B cell (primary cell): ENCODE data around the gene JARID2. TPM values are rescaled to one million over a fixed set of nuclear protein-coding genes. Genes with fewer than 3 reads are reported as not detected.

Source experiments
- ATAC-seq: fragments of 200-7000 bp; cut with Tn5 transposase; one replicate; pipeline ENCODE4 v1.10.0; 2021; ENCODE audit warnings: low read depth, mild to moderate bottlenecking, moderate number of reproducible peaks, moderate library complexity
- CTCF ChIA-PET: fragments of 350-600 bp; sonication (Branson Sonifier 250); formaldehyde crosslinking; loops from one replicate; lab custom pipeline; 2021; ENCODE audit warnings: antibody characterized with exemption, inconsistent platforms; lab: Charles Lee
- POLR2A ChIA-PET: fragments of 350-600 bp; sonication (Branson Sonifier 250); formaldehyde crosslinking; loops from one replicate; lab custom pipeline; 2021; ENCODE audit warnings: antibody characterized with exemption; lab: Charles Lee
- DNase-seq: peaks from one replicate; pipeline ENCODE4 v3.0.0; 2013
- H2AFZ ChIP-seq: 2 replicates; pipeline ENCODE4 v1.6.1; 2012; ENCODE audit warnings: mild to moderate bottlenecking, low read depth, low read length; ENCODE audit not compliant: insufficient read depth, poor library complexity, severe bottlenecking
- H3K27ac ChIP-seq, 2 donors: 1 replicate in 1 of 2; 2 replicates in 1 of 2; pipeline ENCODE4 v1.5.1; 2012 to 2013; ENCODE audit warnings: low read length in 2 of 2, mild to moderate bottlenecking in 2 of 2, moderate library complexity in 1 of 2
- H3K27me3 ChIP-seq, 4 experiments: fragments of 200-600 bp in 1 of 4; sonication (generic) in 1 of 4; replicated peaks in 1 of 4; 1 replicate in 2 of 4; 2 replicates in 2 of 4; pipeline versions ENCODE4 v1.6.1 to v1.7.0; 2013 to 2016; ENCODE audit warnings: low read length in 3 of 4, mild to moderate bottlenecking in 2 of 4, mixed read lengths in 1 of 4, moderate library complexity in 1 of 4; ENCODE audit not compliant: insufficient read depth in 4 of 4, control insufficient read depth in 3 of 4; ENCODE audit errors: control extremely low read depth in 1 of 4
- H3K36me3 ChIP-seq, 2 experiments: replicated peaks in 1 of 2; 1 replicate in 1 of 2; 2 replicates in 1 of 2; pipeline versions ENCODE4 v1.6.1 to v1.7.1; 2013; ENCODE audit warnings: low read length in 1 of 2; ENCODE audit not compliant: insufficient read depth in 2 of 2, control insufficient read depth in 1 of 2; ENCODE audit errors: control extremely low read depth in 1 of 2, extremely low read depth in 1 of 2
- H3K4me1 ChIP-seq, 2 donors: fragments of 200-600 bp in 1 of 2; sonication (generic) in 1 of 2; 1 replicate in 1 of 2; 2 replicates in 1 of 2; pipeline versions ENCODE4 v1.5.1 to v1.6.1; 2013 to 2017; ENCODE audit warnings: low read length in 2 of 2; ENCODE audit not compliant: control insufficient read depth in 2 of 2, insufficient read depth in 2 of 2
- H3K4me2 ChIP-seq: replicated peaks from 2 replicates; pipeline ENCODE3; 2012; ENCODE audit warnings: mild to moderate bottlenecking, low read depth, low read length; ENCODE audit not compliant: poor library complexity, severe bottlenecking
- H3K4me3 ChIP-seq, 5 experiments: fragments of 200-600 bp in 1 of 5; sonication (generic) in 1 of 5; 1 replicate in 3 of 5; 2 replicates in 2 of 5; pipeline versions ENCODE4 v1.5.1 to v1.7.0; 2011 to 2016; ENCODE audit warnings: low read length in 4 of 5, mild to moderate bottlenecking in 4 of 5, low read depth in 2 of 5, control low read depth in 1 of 5, moderate library complexity in 1 of 5; ENCODE audit not compliant: insufficient read depth in 1 of 5; ENCODE audit errors: control extremely low read depth in 1 of 5, extremely low read depth in 1 of 5
- H3K79me2 ChIP-seq: fragments of 200-600 bp; sonication (generic); one replicate; pipeline ENCODE4 v1.6.0; 2016; ENCODE audit warnings: low read length; ENCODE audit not compliant: control insufficient read depth, insufficient read depth
- H3K9ac ChIP-seq: fragments of 200-600 bp; sonication (generic); 2 replicates; pipeline ENCODE4 v1.6.1; 2017; ENCODE audit warnings: mild to moderate bottlenecking, low read length, moderate library complexity
- H3K9me3 ChIP-seq, 3 donors: one replicate each; pipeline versions ENCODE4 v1.6.1 to v1.7.1; 2013; ENCODE audit warnings: low read length in 2 of 3; ENCODE audit not compliant: control insufficient read depth in 2 of 3, insufficient read depth in 1 of 3; ENCODE audit errors: control extremely low read depth in 1 of 3
- H4K20me1 ChIP-seq: 2 replicates; pipeline ENCODE4 v1.6.0; 2012; ENCODE audit warnings: mild to moderate bottlenecking, low read length; ENCODE audit not compliant: insufficient read depth, control insufficient read depth, poor library complexity, severe bottlenecking
- H3K27ac Mint-ChIP-seq: one replicate; pipeline ENCODE4 v1.8.0; 2021; ENCODE audit warnings: mixed read lengths
- H3K27me3 Mint-ChIP-seq: one replicate; pipeline ENCODE4 v1.8.0; 2021; ENCODE audit warnings: mixed read lengths
- H3K4me1 Mint-ChIP-seq: one replicate; pipeline ENCODE4 v1.8.0; 2021; ENCODE audit warnings: mixed read lengths
- H3K4me3 Mint-ChIP-seq: one replicate; pipeline ENCODE4 v1.8.0; 2021; ENCODE audit warnings: mixed read lengths
- H3K9me3 Mint-ChIP-seq: one replicate; pipeline ENCODE4 v1.8.0; 2022; ENCODE audit warnings: mixed read lengths; ENCODE audit not compliant: insufficient read depth
- CTCF ChIP-seq: fragments of 200-600 bp; IDR thresholded peaks from one replicate; pipeline ENCODE4 v1.8.0; 2022; ENCODE audit warnings: antibody characterized with exemption, mild to moderate bottlenecking
- EZH2 ChIP-seq: IDR thresholded peaks from 2 replicates; pipeline ENCODE4 v1.6.1; 2012; ENCODE audit warnings: borderline replicate concordance, low read depth, mild to moderate bottlenecking, moderate library complexity, low read length; ENCODE audit not compliant: insufficient read depth, poor library complexity, severe bottlenecking
- WGBS: methylation state at CpG from one replicate; pipeline ENCODE4 v1.1.5; 2013; ENCODE audit warnings: missing lambda C conversion rate; ENCODE audit not compliant: insufficient coverage; 5-methylcytosine and 5-hydroxymethylcytosine counted together
- intact Hi-C: fragments of 100-400 bp; cut with micrococcal nuclease; formaldehyde crosslinking; loops from one replicate; pipeline ENCODE4 v1.10.0; 2022
- polyA plus RNA-seq: library from polyadenylated mRNA; depleted of rRNA; stranded (reverse); fragments of >200 nt; gene quantifications from 2 replicates; pipeline ENCODE4 v1.2.3, GENCODE V29; 2012
- total RNA-seq, 2 donors: library from RNA; stranded (reverse); fragments of 120-200 nt in 1 of 2; gene quantifications; 1 replicate in 1 of 2; 2 replicates in 1 of 2; pipeline versions ENCODE4 v1.2.3 to v1.2.4, GENCODE V29; 2013 to 2022

Gene JARID2
- total and polyA plus RNA-seq, 2 donors (not counting 1 experiment from before 2014, with no cell fraction given): 11.0 to 58.1 TPM

DNA sequence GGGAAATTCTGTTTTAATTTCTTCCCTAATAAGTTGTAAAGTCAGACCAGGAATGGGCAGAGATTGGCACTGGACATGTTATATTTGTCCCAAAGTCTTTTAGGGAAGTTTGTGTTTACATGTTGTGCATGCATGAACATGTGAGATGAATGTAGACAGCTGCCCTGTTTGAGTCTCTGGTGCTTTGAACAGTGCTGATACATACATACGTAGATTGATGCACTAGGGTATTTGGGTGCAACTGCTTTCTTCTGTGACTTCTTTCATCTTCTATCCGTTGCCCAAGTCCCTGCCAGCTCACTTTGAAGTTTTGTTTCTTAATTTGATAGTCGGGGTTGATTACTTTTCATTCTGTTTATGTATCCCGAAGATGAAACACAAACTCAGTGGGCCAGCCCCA, 216.4 kb downstream of the JARID2 start:
- peaks cover 2 to 4% of the 10 kb centered on the region in 2 experiments for H3K36me3 ChIP-seq
- no peak for DNase-seq
- POLR2A ChIA-PET: interaction anchor here (0.6 kb wide), 1 partner anchor 58 kb away, joined by 6 read pairs; no protein-coding TSS in a partner anchor
- H3K9me3 Mint-ChIP-seq: no peaks in the 10 kb centered on the region
- H3K9ac ChIP-seq: no peak overlapping the region
- ATAC-seq: no peak
- H3K9me3 ChIP-seq: no peaks in the 10 kb centered on the region
- H3K4me1 ChIP-seq: peaks cover 18 to 25% of the 10 kb centered on the region in 2 donors
- H2AFZ ChIP-seq: no peak overlapping the region
- 92% methylated on average over 3 of the region's 4 CpGs for WGBS
- H4K20me1 ChIP-seq: peaks cover 18% of the 10 kb centered on the region
- no peak overlapping the region for H3K4me3 ChIP-seq
- H3K79me2 ChIP-seq: peaks cover 100% of the 10 kb centered on the region
- CTCF ChIA-PET: interaction anchor here (0.9 to 2.4 kb wide), 3 partner anchors 8 to 1591 kb away, joined by 3 to 9 read pairs (median 5); no protein-coding TSS in a partner anchor
- TF ChIP-seq EZH2 (no peak), CTCF (no peak)
- H3K4me3 Mint-ChIP-seq: no peak overlapping the region
- no peaks in the 10 kb centered on the region for H3K27me3 Mint-ChIP-seq
- H3K27me3 ChIP-seq: no peaks in the 10 kb centered on the region
- intact Hi-C loops: no loop called here
- no peak overlapping the region for H3K27ac ChIP-seq
- no peak overlapping the region for H3K4me2 ChIP-seq
- H3K27ac Mint-ChIP-seq: no peak overlapping the region
- peaks cover 67% of the 10 kb centered on the region for H3K4me1 Mint-ChIP-seq

- no peaks in the 10 kb centered on the region for H3K27me3 Mint-ChIP-seq
- H3K9me3 ChIP-seq: peaks cover 0 to 3% (median 0%) of the 10 kb centered on the region in 3 donors
- no peak overlapping the region for H3K27ac ChIP-seq
- peaks cover 100% of the 10 kb centered on the region for H3K79me2 ChIP-seq
- 88% methylated on average over 1 of the region's 8 CpGs for WGBS
- peaks cover 61% of the 10 kb centered on the region for H3K4me1 Mint-ChIP-seq
- intact Hi-C loops: no loop called here
- no peak overlapping the region for H3K4me3 ChIP-seq
- H4K20me1 ChIP-seq: peaks cover 25% of the 10 kb centered on the region
- H3K27me3 ChIP-seq: no peaks in the 10 kb centered on the region
- peaks cover 2 to 4% of the 10 kb centered on the region in 2 experiments for H3K36me3 ChIP-seq
- CTCF ChIA-PET: interaction anchor here (0.6 to 2.4 kb wide), 14 partner anchors 8 to 1591 kb away, joined by 3 to 9 read pairs (median 4); no protein-coding TSS in a partner anchor
- no peak overlapping the region for H2AFZ ChIP-seq
- H3K4me1 ChIP-seq: peaks cover 12 to 18% of the 10 kb centered on the region in 2 donors
- ATAC-seq (no peak), DNase-seq (no peak)
- no peak for TF ChIP-seq CTCF
- no peak for TF ChIP-seq EZH2
- no peak overlapping the region for H3K4me3 Mint-ChIP-seq
- no peak overlapping the region for H3K4me2 ChIP-seq
- peak overlapping the region; percentile 29 for H3K27ac Mint-ChIP-seq
- no peak overlapping the region for H3K9ac ChIP-seq
- POLR2A ChIA-PET: interaction anchor here (0.6 kb wide), 2 partner anchors 39 to 502 kb away, joined by 3 to 7 read pairs; no protein-coding TSS in a partner anchor
- no peaks in the 10 kb centered on the region for H3K9me3 Mint-ChIP-seq
These were observed 217.1 kb downstream of the JARID2 start for GRCh38 chr6:15462717-15463525.
